Stimulated activated CD8-positive, alpha-beta memory T cell treated with anti-CD3 and anti-CD28 coated beads, Interleukin-4, amount 100 ng/mL, for 48 hours (primary cell): ENCODE results near the gene AUTS2.

ENCODE experiments used
- DNase-seq: peaks from one replicate; pipeline ENCODE4 v3.0.0-alpha.2; 2020

The AUTS2 gene

GRCh38 chr7:70762696-70763095, 1164.4 kb downstream of the AUTS2 start:
- no peak for DNase-seq

- peak; percentile 29 for DNase-seq
Measured at GRCh38 chr7:70763961-70764691, 1165.9 kb downstream of the AUTS2 start.

- no peak for DNase-seq
Measured at GRCh38 chr7:70764701-70765208, 1166.5 kb downstream of the AUTS2 start.

GRCh38 chr7:70765651-70766050, 1167.4 kb downstream of the AUTS2 start:
- DNase-seq, result no peak

GRCh38 chr7:70766109-70766508, 1167.8 kb downstream of the AUTS2 start:
- DNase-seq, result no peak

- DNase-seq, result no peak
Measured at GRCh38 chr7:70766694-70767093, 1168.4 kb downstream of the AUTS2 start.

- DNase-seq, result no peak
Measured at GRCh38 chr7:70770154-70770553, 1171.9 kb downstream of the AUTS2 start.

- DNase-seq, result no peak
Measured at GRCh38 chr7:70771451-70771850, 1173.2 kb downstream of the AUTS2 start.

- no peak for DNase-seq
Measured at GRCh38 chr7:70772891-70773290, 1174.6 kb downstream of the AUTS2 start.

- no peak for DNase-seq
Measured at GRCh38 chr7:70773406-70773805, 1175.1 kb downstream of the AUTS2 start.

- no peak for DNase-seq
Measured at GRCh38 chr7:70774950-70775527, 1176.8 kb downstream of the AUTS2 start.

GRCh38 chr7:70775570-70776156, 1177.4 kb downstream of the AUTS2 start:
- DNase-seq, result no peak

- DNase-seq, result no peak
Measured at GRCh38 chr7:70776627-70777101, 1178.4 kb downstream of the AUTS2 start.

GRCh38 chr7:70777251-70777650, 1179.0 kb downstream of the AUTS2 start:
- no peak for DNase-seq

- DNase-seq, result no peak
Measured at GRCh38 chr7:70778585-70778984, 1180.3 kb downstream of the AUTS2 start.

GRCh38 chr7:70779321-70779720, 1181.0 kb downstream of the AUTS2 start:
- DNase-seq, result no peak

GRCh38 chr7:70781922-70782311, 1183.6 kb downstream of the AUTS2 start:
- no peak for DNase-seq

GRCh38 chr7:70782796-70783195, 1184.5 kb downstream of the AUTS2 start:
- no peak for DNase-seq

GRCh38 chr7:70785427-70785826, 1187.2 kb downstream of the AUTS2 start:
- no peak for DNase-seq

GRCh38 chr7:70786076-70786475, 1187.8 kb downstream of the AUTS2 start:
- DNase-seq, result no peak

- DNase-seq, result no peak
Measured at GRCh38 chr7:70787286-70787685, 1189.0 kb downstream of the AUTS2 start.

- no peak for DNase-seq
Measured at GRCh38 chr7:70787771-70788170, 1189.5 kb downstream of the AUTS2 start.

GRCh38 chr7:70788276-70788675, 1190.0 kb downstream of the AUTS2 start:
- no peak for DNase-seq
